ENCODE data around the gene HNRNPDL. TPM values are rescaled to one million over a fixed set of nuclear protein-coding genes. Genes with fewer than 3 reads are reported as not detected.

Gene HNRNPDL
- total and polyA plus RNA-seq, 2 of the 13 experiments (the other 11 are each of a cell fraction or from before 2014, with no cell fraction given), result 167 to 414 TPM

GRCh38 chr4:82430193-82430963, at the start of gene HNRNPDL, which contains the start of gene ENOPH1 (continued):
- peak; percentile 64 for TF ChIP-seq PAXIP1 (CRISPR knock-in tag; conservative IDR thresholded peaks at IDR 0.05)
- TF ChIP-seq, protein P1, sequence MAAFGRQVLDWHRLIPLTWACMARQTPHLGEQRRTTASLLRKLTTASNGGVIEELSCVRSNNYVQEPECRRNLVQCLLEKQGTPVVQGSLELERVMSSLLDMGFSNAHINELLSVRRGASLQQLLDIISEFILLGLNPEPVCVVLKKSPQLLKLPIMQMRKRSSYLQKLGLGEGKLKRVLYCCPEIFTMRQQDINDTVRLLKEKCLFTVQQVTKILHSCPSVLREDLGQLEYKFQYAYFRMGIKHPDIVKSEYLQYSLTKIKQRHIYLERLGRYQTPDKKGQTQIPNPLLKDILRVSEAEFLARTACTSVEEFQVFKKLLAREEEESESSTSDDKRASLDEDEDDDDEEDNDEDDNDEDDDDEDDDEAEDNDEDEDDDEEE (CRISPR knock-in tag; IDR thresholded peaks at IDR 0.05), result peak; percentile 78
- 0 out of 2 replicates have a peak, but pooled peaks have one; percentile 76 for TF ChIP-seq CC2D1A (CRISPR knock-in tag; IDR thresholded peaks at IDR 0.05)
- TF ChIP-seq ZNF20 (CRISPR knock-in tag; IDR thresholded peaks at IDR 0.05), result no peak
- TF ChIP-seq, protein P2, sequence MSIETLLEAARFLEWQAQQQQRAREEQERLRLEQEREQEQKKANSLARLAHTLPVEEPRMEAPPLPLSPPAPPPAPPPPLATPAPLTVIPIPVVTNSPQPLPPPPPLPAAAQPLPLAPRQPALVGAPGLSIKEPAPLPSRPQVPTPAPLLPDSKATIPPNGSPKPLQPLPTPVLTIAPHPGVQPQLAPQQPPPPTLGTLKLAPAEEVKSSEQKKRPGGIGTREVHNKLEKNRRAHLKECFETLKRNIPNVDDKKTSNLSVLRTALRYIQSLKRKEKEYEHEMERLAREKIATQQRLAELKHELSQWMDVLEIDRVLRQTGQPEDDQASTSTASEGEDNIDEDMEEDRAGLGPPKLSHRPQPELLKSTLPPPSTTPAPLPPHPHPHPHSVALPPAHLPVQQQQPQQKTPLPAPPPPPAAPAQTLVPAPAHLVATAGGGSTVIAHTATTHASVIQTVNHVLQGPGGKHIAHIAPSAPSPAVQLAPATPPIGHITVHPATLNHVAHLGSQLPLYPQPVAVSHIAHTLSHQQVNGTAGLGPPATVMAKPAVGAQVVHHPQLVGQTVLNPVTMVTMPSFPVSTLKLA (IDR thresholded peaks at IDR 0.05), result peak; percentile 93
- TF ChIP-seq, protein P3, sequence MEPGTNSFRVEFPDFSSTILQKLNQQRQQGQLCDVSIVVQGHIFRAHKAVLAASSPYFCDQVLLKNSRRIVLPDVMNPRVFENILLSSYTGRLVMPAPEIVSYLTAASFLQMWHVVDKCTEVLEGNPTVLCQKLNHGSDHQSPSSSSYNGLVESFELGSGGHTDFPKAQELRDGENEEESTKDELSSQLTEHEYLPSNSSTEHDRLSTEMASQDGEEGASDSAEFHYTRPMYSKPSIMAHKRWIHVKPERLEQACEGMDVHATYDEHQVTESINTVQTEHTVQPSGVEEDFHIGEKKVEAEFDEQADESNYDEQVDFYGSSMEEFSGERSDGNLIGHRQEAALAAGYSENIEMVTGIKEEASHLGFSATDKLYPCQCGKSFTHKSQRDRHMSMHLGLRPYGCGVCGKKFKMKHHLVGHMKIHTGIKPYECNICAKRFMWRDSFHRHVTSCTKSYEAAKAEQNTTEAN (CRISPR knock-in tag; conservative IDR thresholded peaks at IDR 0.05), result peak; percentile 94
- TF ChIP-seq JUNB (CRISPR knock-in tag; IDR thresholded peaks at IDR 0.05; ENCODE audit: borderline replicate concordance), result peak; percentile 53; the same call in 1 of the 2 replicates
- peak; percentile 55 for TF ChIP-seq CTCF (CRISPR knock-in tag; IDR thresholded peaks at IDR 0.05)
- peak; percentile 93 for TF ChIP-seq ZNF264 (CRISPR knock-in tag; IDR thresholded peaks at IDR 0.05)
- TF ChIP-seq ISL2 (CRISPR knock-in tag; IDR thresholded peaks at IDR 0.05), result peak; percentile 69
- peak; percentile 94 for TF ChIP-seq ZMYM4 (CRISPR knock-in tag; IDR thresholded peaks at IDR 0.05)
- TF ChIP-seq AGO1 (IDR thresholded peaks at IDR 0.05; ENCODE audit: low read depth, low read length, poor library complexity, severe bottlenecking), result no peak
- peak; percentile 72; the same call in 1 of the 2 replicates for TF ChIP-seq SNAPC4 (CRISPR knock-in tag; IDR thresholded peaks at IDR 0.05)
